GM18909 (cell line): ENCODE results near the gene WDR36.
A peak's percentile ranks its signal among the peaks of the same experiment; 100 is the strongest.
"Not testable (repeated sequence)": the region's sequence is repeated elsewhere in the genome, so short reads cannot be mapped to it uniquely, and the experiment has no call there.

Experiments used
- ATAC-seq: cut with Tn5 transposase; IDR thresholded peaks from one replicate; pipeline ENCODE4 v1.9.1; 2021; ENCODE audit warnings: mild to moderate bottlenecking; ENCODE audit not compliant: unreplicated experiment, poor library complexity

The WDR36 gene

DNA sequence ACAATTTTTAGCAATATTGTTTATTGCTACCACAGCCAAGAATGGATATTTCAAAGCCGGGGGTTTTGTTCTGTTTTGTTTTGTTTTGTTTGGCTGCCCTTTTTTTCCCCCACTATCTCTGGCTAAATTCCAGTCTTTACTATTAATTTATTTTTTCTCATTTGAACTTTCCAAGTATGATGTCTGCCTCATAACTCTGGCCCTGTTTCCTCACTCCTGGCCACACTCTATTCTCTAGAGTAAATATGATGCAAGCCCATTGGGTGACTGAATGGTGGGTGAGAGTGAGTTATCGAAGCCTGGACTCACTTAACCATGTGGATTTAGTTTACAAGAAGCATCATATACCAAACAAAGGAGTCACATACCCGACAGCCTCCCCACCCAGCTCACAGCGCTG lies 41.9 kb downstream of the WDR36 start:
- ATAC-seq = no peak

DNA sequence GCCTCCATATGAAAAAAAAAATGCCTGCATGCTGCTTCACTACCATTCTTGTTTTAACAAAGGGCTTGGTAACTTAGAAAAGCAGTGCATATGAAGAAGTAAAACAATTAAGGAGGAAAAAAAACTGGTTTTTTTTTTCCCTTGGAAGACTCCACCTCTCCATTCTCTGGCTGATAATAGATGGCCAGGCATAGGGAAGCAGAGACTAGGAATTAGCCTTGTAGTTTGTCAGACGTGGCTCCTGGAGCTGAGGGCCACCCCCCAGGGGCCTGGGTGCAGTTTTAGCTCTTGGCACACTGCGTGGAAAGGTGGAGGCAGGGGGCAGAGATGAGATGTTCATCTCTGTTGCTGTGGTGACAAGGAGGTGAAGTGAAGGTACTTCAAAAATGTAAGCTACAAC lies 42.7 kb downstream of the WDR36 start:
- ATAC-seq = no peak

GRCh38 chr5:111135363-111135762 lies 43.2 kb downstream of the WDR36 start:
- ATAC-seq = no peak

DNA sequence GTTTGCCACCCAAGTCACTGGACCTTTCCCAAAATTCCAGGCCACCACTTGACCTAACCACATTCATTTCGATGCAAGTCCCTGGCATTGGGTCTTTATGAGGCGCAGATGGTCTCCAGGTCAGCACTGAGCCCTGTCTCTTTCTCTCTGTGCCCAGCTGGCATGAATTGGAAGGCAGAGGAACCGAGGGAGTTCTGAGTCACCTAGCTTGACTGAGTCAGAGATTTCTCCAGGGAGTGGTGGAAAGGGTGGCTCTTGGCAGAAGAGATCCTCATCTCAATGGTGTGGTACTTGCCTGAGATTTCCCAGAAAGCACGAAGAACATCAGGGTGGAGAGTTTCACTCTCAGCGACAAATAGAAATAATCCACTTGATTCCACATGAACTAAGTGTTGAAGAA lies 43.8 kb downstream of the WDR36 start:
- no peak for ATAC-seq

DNA sequence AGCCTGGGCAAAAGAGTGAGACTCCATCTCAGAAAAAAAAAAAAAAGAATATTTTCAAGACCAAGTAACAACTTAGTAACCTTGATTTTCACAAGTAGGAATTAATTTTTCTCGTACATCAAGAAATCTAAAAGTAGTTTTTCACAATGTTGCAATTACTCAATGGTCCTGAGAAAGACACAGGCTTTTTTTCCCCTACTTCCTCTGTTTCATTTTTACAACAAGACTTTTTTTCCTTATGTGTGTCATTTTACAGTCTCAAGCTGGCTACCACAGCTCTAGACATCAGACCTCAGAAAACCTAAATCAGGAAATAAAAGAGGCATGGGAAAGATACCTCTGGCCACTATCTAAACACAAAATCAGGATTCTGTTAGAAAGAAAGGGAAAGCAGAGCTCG lies 45.9 kb downstream of the WDR36 start:
- no peak for ATAC-seq

DNA sequence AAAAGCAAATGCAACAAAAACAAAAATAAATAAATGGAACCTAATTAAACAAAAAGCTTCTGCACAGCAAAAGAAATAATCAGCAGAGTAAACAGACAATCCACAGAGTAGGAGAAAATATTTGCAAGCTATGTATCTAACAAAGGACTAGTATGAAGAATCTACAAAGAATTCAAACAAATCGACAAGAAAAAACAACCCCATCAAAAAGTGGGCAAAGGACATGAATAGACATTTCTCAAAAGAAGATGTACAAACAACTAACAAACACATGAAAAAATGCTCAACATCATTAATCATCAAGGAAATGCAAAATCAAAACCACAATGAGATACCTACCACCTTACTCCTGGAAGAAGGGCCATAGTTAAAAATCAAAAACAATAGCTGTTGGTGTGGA lies 49.3 kb downstream of the WDR36 start:
- not testable (repeated sequence) for ATAC-seq

- ATAC-seq = no peak
Measured at GRCh38 chr5:111142932-111143331, 50.8 kb downstream of the WDR36 start.

DNA sequence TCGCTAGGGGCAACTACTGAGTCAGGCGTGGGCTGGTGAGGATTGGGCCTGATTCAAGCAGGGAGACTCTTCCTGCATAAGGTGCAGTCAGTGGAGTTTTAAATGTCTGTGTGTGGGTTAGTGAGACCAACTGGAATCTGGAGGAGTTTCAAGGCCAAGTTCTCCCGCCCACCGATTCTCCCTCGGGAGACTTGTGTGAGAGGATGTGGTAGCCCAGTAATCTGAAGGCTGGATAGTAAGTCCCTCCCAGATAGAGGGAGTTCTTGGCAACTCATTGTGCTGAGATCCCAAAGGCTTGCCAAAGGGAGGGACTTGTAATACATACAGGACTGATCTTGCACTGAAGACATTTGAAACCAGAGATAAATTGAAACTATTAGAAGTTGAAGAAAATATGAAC lies 51.8 kb downstream of the WDR36 start:
- ATAC-seq = peak; percentile 44

GRCh38 chr5:111144352-111144930 lies 52.3 kb downstream of the WDR36 start:
- peak; percentile 96 for ATAC-seq

- no peak for ATAC-seq
Measured at GRCh38 chr5:111146053-111146452, 53.9 kb downstream of the WDR36 start.

- no peak for ATAC-seq
Measured at GRCh38 chr5:111147502-111147901, 55.4 kb downstream of the WDR36 start.

DNA sequence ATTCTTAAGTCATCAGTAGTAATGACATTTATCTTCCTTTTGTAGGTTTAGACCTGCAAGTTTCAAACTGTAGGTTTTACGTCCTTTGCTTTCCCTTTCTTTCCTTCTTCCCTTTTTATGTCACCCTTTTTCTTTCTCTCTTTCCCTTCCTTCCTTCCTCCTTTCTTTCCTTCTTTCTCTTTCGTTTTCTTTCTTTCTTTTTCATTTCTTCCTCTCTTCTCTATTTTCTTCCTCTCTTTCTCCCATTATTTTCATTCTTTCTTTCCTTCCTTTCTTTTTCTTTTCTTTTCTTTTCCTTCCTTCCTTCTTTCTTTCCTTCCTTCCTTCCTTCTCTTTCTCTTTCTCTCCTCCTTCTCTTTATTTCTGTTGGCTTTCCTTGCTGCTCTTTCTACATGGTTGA lies 59.9 kb downstream of the WDR36 start:
- ATAC-seq = no peak

DNA sequence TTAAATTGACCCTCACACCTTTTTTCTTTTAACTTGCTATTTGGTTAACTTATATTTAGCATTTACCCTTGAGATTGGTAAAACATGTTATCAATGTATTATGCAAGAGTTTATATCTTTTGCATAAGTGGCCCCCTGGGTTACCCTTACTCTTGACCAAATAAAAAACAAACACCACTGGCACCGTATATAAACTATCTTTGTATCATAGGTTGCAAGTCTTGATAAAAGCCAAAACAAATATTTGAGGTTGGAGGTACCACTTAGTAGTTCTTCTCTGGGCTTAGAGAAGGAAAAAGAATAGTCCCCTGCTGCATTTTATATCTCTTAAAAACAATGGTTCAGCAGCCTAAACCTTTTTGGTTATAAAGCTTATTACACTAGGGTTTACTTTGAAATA lies 61.3 kb downstream of the WDR36 start:
- no peak for ATAC-seq

DNA sequence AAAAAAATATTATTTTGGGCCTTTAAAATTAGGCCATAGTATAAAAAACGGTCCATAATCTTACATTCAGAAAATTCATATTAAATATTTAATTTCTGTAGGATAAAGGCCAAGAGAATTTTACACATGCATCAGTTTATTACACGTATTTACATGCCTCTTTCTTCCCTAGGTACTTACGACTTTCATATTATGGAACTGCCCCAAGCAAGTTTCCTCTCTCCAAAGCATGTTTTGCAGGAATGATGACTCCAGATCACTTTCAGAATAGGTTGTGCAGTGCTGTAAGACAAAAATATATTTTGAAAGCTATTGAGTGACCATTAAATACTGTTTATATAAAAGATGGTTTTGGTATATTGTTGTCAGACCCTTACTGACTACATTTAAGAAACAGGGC lies 61.8 kb downstream of the WDR36 start:
- ATAC-seq = no peak

DNA sequence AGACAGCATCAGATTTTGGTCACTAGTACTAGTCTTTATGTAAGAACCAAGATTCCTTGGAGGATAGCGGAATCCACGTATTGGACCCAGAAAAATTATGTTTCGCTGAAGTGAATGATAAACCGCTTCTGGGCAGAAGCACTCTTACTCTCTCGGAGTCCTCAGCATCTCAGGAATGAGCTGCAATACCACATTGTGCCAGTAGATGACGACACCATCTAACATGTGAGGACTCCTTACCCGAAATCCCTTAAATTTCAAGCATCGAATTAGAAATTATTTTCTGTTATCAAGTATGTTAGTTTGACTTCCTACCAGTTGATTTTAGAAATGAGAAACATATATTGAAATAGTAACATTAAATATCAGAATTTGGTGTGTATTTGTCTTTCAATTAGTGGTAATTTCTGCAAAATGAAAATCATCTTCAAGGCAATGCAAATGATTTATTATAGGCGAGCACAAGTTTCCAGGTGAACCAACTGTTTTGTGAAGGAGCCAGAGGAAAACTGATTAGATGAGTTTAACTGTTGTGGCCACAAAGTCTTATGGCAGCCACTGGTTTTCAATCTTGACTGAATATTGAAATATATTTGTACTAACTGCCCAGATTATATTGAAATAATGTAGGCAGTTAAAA lies 66.1 kb downstream of the WDR36 start:
- peak; percentile 78 for ATAC-seq

- ATAC-seq = no peak
Measured at GRCh38 chr5:111159845-111160244, 67.7 kb downstream of the WDR36 start.

DNA sequence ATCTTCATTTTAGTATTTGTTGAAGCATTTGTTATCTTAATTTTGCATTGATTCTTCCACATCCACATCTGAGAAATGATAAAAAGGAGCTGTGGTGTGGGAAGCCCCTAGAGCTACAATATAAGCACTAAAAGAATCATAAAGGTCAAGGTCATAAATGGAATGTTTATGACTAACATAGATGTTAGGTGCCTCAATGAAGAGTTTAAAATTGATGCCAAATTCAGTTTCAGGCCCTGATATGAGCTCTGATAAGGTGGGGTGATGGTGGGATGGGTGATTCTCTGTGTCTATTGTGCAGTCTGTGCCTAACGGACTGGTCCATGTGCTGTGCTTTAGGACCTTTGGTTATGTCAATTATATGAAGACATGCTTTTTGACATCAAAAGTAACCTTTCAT lies 70.9 kb downstream of the WDR36 start:
- no peak for ATAC-seq

GRCh38 chr5:111165058-111165457 lies 72.9 kb downstream of the WDR36 start:
- no peak for ATAC-seq

DNA sequence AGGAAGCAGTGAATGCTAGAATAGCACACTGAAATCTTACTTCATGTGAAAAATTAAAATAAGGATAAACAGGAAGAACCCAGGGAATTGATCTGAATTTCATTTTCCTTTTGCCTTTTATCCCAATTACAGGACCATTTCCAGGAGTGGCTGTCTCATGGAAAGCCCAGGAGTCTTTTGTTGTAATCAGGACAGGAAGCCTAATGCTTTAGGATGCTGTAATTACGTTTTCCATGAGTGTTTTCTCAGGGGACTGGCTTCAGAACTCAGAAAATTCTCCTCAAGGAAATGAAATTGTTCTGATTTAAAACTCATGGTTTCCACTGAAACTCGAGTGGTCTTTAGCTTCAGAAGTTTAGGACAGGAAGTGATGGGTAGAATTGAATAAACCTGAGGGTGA lies 75.4 kb downstream of the WDR36 start:
- ATAC-seq = no peak

DNA sequence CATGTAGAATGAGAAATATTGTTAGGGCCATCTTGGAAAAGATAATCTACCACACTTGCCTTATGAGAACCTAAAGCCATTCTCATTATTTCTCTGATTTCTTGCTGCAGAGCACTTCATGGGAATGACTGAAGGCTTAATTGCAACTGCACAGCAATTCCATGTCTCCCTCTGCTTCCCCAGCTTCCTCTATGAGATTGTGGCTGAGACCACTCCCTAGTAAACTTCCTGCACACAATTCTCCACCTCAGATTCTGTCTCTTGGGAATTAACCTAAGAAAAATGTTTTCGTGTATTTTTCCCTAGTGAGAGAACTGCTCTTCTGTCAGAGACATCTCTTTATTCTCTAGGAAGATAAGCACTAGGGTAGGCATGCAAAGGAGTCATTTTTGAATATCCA lies 76.5 kb downstream of the WDR36 start:
- ATAC-seq = no peak

- ATAC-seq = no peak
Measured at GRCh38 chr5:111169269-111169668, 77.1 kb downstream of the WDR36 start.

- no peak for ATAC-seq
Measured at GRCh38 chr5:111170279-111170678, 78.1 kb downstream of the WDR36 start.
